CD4-positive, alpha-beta T cell treated with Interleukin-4 for 1 hour (primary cell): ENCODE data around the gene PPAT.
"Not testable (repeated sequence)": the region's sequence is repeated elsewhere in the genome, so short reads cannot be mapped to it uniquely, and the experiment has no call there.

Source experiments
- DNase-seq, 2 donors: peaks; one replicate each; pipeline ENCODE4 v3.0.0-alpha.2; 2020 to 2022

PPAT gene

DNA sequence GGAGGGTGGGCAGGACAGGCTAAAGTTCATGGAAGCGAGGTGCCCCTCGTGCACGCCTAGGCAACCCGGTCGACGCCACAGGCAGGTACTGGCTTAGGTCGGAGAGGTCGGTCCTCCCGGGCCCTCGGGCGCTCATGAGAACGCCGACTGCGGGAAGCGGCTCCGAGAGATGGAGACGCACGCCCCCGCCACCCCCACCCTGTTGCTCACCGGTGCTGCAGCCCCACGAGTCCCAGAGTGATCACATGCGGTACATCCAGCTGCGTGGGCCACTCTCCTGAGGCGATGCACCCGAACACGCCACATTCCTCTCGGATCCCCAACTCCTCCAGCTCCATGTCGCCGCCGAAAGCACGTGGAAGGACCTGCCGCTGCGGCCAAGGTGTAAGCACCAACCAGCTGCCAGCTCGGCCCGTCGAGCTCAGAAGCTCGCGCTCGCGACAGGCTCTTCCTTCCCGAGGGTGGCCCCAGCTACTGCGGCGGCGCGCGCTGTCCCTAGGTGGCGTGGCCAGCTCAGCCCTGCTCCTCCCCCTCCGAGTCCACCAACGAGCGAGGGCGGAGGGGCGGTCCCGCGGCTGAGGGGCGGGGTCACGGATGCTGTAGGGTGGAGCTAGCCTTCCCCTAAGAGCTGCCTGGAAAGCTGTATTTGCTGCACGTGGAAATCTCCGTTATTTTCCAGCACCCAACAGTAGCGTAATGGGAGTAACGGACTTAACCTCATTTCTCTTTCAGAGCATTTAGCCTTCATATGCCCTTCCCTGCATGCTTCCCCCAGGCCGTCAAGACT, at the start of gene PPAT:
PPAT (minus strand) TSS at position 476 of the 787 bp plus-strand sequence; CDS start at position 338, 138 bp downstream.
- peak; percentile 97 to 98 for DNase-seq

DNA sequence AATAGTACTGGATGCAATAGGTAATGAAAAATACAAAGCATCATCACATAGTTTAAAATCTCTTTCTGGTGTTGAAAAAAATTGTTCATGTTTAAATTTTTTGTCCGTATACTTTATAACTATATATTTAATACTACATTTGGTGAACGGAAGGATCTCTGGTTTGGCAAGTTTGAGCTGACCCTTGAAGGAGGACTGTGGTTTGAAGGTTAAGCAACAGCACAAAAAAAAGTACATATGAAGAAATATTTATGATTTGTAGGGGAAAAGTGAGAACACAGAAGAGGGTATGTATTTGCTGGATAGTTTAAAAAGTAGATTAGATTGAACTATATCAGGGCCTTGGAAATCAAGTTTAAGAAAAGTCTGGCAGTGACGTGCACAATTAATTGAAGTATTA, 45.3 kb upstream of the PPAT start:
- no peak for DNase-seq

DNA sequence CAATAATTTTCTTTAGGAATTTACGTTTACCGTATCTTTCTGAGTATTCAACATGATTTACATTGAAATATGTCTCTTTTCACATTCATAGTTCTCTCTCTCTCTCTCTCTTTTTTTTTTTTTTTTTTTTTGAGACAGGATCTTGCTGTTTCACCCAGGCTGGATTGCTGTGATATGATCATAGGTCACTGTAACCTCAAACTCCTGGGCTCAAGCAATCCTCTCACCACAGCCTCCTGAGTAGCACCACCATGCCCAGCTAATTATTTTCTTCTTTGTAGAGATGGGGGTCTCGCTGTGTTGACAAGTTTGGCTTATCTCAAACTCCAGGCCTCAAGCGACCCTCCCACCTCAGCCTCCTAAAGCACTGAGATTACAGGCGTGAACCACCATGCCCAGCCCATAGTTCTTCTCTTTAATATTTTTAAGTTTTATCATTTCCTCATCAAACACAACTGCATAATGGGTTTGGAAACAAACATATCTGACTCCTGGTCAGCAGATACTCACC, 41.8 kb upstream of the PPAT start:
- no peak for DNase-seq

DNA sequence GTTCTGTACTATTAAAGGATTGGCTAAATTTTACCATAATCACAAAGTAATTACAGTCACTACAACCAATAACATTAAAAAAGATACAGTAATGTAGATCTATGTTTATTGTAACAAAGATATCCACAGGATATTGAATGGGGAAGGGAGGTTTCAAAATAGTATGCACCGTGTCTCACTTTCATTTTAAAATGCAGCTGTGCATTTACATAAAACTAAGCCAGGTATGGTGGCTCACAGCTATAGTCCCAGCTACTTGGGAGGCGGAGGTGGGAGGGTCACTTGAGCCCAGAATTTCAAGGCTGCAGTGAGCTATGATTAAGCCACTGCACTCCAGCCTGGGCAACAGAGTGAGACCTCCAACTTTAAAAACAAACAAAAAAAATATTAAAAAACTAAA, 40.5 kb upstream of the PPAT start:
- no peak for DNase-seq

DNA sequence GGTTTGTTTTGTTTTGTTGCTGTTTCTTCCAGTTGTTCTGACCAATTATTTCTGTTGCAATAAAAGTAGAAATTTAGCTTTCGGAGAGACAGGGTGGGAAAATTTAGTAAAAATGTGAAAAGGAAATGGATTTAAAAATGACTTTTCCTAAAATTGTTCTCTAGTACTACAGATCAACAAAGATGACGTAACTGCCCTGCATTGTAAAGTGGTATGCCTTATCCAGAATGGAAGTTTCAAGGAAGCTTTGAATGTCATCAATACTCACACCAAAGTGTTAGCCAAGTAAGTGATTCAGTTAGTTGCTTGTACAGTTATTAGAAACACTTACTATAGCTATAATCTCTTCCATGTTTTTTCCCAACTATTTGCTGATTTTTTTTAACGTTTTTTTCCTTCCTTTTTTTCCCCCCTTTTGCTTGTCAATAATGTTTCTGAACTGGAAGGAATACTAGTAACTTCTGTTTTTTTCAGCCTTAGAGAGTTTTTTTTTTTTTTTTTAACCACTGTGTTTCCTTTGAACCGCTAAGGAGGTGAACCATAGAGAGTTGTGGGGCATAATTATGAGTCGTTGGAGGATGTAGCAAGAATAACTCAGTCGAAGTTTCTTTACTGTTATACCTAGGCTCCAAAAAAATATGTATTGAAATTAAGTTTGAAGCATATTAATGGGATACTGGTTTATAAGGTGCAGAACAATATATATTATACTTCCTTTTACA, 34.2 kb upstream of the PPAT start:
- DNase-seq, result peak in 1 of 2 donors; percentile 13

DNA sequence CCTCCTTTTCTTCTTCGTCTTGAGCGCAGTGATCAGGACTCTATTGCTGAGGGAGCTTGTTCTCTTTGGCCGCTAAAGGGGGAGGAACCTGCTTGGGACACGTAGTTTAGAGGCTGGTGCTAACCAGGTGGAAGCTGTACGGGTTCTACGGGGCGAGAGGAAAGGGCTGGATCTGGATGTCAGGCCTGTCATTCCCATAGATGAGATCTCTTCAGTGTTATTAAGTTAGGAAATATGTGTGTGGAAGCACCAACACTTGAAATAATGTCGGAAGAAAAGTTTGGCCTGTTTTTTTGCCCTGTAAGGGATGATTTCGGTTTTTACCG, 32.6 kb upstream of the PPAT start:
- DNase-seq, result peak in 1 of 2 donors; percentile 46

DNA sequence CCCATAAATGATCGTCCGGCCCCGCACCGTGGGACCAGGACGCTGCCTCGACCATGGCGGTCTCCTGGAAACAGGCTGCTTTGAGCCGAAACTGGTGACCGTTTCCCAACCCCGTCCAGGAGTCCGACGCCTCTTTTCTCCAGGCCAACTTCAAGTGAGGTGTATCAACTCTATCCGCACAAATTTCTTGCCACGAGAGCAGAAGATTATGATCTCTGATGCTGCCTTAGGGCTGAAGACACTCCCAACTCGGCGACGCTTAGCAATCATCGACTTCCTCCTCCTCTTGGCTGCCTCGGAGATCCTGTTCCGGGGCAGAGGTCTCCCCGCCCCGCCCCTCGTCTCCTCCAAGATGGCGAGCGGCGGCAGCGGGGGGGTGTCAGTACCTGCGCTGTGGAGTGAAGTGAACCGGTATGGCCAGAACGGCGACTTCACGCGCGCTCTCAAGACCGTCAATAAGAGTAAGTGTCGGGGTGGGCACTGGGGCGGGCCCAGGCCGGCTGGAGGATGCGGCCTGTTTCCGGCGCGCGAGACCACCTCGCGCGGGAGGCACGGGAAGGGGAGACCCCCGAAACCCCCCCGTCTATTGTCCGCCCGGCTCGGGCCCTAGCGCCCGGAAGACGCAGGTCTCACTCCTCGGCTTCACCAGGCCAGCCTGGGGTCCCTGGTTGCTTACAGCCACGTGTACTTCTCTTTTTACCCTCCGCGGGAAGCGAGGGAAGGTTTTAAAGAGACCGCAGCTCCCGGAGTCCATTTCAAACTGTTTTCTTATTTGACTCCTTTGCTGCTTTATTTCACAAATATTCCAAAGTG, 32.1 kb upstream of the PPAT start, which contains the start of gene SRP72:
SRP72 (plus strand) TSS at position 334 of the 813 bp plus-strand sequence; CDS start at position 353, 19 bp downstream.
- DNase-seq, result peak; percentile 91 to 92

DNA sequence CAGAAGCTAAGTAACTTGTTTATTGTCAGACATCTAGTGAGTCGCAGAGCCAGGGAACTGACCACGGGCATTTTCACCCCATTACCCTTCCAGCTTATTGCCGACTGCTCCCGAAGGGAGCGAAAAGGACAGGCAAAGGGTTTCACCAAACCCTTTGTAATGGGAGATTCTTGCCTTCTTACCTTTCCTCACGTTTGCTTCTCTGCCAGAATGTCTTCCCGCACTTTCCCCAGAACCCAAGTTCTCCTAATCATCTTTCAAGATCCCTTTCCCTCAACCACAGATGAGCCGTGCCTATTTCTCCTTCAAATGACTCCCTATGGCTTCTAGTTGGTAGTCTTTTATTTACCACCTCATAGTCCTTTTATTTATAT, 31.5 kb upstream of the PPAT start:
- no peak for DNase-seq

DNA sequence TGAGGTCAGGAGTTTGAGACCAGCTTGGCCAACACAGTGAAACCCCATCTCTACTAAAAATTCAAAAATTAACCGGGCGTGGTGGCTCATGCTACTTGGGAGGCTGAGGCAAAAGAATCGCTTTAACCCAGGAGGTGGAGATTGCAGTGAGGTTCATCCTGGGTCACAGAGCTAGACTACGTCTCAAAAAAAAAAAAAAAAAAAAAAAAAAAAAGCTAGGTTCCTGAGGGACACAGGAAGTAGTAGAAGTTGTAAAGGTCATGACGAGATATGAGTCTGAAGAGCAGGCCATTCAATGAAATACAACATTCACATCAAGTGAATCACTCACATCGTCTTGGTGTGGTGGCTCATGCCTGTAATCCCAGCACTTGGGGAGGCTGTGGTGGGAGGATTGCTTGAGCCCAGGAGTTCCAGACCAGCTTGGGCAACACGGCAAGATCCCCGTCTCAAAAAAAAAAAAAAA, 30.9 kb upstream of the PPAT start:
- peak in 1 of 2 donors; percentile 27 for DNase-seq

DNA sequence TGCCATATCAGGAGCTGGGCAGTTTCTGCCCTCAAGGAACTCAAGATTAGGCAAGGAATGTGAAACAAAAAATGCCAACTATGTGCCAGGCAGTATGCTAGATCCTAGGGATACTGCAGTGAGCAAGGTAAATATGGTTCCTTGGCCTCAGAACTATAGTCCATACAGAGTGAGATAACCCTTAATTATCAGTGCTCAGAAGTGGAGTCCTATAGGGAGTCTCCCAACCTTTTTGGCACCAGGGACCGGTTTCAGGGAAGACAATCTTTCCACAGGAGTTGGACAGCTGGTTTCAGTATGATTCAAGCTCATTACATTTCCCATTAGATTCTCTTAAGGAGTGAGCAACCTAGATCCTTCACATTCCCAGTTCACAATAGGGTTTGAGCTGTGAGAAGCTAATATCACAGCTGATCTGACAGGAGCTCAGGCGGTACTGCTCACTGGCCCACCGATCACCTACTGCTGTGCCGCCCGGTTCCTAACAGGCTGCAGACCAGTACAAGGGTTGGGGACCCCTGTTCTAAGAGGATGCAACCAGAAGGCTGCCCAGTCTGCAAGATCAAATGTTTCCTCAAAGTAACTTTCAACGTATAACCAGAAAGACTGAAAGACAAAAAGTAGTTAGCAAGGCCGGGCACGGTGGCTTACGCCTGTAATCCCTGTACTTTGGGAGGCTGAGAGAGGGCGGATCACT, 30.3 kb upstream of the PPAT start:
- DNase-seq, result no peak

DNA sequence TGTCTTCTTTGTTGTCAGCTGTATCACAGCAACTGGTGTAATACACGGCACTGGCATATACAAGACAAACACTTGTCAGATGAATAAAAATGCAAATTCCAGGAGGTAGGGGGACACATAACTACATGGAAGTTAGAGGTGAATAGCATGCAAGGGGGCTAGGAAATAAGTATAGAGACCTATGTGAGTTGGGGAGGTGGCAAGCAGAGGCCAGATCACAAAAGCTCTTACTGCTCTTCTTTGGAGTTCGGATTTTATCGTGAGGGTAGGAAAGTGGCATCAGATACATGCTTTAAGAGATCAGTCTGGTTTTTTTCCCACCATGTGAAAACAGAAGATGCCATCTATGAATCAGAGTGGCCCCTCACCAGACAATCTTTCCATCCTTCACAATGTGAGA, 29.2 kb upstream of the PPAT start:
- DNase-seq, result no peak

DNA sequence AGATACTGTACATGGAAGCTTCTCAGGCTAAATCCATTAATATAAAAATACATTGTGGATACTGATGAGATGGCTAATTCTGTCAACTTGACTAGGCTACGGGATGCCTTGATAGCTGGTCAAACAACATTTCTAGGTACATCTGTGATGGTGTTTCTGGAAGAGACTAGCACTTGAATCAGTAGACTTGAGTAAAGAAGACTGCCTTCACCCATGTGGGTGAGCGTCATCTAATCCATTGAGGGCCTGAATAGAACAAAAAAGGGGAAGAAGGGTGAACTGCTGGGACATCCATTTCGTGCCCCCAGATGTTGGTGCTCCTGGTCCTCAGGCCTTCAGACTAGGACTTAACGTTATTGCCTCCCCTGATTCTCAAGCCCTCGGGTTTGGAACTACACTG, 28.3 kb upstream of the PPAT start:
- DNase-seq, result no peak

DNA sequence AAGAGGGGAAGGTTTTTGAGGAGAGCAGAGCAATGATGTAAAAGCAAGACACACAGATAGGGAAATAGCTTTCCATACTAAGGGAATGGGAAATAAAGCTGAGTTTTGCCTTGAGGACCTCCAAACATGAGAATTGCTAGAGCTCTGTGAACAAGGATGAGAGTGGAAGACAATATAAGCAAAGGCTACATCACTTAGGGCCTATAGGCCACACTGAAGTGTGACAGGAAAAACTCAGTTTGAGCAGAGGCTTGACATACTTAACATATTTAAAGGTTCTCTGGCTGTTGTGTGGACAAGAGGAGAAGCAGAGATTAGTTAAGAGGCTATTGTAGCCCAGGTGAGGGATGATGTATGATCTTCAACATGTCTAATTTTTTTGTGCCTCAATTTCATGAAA, 26.7 kb upstream of the PPAT start:
- no peak for DNase-seq

DNA sequence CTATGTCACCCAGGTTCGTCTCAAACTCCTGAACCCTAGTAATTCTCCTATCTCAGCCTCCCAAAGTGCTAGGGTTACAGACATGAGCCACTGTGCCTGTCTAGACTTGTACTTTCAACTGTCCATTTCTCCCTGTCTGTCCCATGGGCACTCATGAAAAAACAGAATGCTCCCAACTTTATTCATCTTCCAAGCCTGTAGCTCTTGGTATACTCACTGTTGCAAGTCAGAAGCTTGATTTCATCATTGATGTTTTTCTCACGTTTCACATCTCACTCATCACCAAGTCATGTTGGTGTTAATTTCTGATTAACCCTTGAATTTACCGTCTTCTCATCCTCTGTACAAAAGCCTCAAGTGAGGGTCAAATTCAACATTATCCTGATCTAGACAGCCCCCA, 24.7 kb upstream of the PPAT start:
- no peak for DNase-seq

DNA sequence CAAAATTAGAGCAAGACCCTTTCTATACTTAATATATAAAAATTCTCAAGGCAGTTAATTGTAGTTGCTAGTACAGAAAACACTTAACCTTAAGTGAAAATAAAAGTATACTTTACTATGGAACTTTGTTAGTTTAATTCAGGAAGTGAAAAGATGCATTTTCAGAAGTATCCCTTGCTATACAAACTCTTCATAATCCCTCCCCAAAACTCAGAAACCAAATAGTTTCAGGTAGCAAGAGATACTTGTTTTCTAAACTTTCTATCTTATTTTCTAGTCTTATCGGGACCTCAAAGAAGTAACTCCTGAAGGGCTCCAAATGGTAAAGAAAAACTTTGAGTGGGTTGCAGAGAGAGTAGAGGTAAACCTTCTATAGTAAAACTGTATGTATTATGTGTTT, 14.9 kb upstream of the PPAT start:
- DNase-seq, result no peak

DNA sequence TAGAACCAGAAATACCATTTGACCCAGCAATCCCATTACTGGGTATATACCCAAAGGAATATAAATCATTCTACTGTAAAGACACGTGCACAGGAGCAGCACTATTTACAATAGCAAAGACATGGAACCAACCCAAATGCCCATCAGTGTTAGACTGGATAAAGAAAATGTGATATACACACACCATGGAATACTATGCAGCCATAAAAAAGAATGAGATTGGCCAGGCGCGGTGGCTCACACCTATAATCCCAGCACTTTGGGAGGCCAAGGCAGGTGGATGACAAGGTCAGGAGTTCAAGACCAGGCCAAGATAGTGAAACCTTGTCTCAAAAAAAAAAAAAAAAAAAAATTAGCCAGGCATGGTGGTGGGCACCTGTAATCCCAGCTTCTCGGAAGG, 14.1 kb upstream of the PPAT start:
- DNase-seq, result not testable (repeated sequence)

DNA sequence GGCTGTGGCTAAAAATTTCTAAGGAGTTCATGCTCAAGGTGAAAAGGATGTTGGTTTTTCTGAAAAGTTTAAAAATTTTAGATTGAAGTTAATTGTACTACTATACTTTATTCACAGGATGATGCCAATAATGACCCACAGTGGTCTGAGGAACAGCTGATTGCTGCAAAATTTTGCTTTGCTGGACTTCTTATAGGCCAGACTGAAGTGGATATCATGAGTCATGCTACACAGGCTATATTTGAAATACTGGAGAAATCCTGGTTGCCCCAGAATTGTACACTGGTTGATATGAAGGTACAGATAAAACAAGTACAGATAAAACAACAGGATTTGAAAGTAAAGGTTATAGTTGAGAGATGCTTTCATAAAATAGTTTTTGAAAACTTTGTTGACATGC, 12.9 kb upstream of the PPAT start:
- no peak for DNase-seq

DNA sequence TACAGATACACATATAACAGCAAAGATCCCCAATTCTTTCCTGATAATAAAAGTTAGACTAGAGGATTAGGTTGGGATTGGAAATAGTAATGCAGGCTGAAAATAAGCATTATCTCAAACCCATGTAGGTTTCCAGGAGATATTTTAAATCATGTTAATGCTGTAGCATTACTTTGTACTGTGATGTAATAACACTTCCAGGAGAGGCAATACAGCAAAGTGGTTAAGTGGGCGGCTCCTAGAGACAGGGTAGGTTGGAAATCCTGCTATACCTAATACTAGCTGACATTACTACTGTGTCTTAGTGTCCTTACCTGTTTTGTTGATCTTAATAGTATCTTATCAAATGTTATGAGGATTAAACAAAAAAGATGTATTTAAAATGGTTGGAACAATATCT, 10.3 kb upstream of the PPAT start:
- DNase-seq, result no peak

DNA sequence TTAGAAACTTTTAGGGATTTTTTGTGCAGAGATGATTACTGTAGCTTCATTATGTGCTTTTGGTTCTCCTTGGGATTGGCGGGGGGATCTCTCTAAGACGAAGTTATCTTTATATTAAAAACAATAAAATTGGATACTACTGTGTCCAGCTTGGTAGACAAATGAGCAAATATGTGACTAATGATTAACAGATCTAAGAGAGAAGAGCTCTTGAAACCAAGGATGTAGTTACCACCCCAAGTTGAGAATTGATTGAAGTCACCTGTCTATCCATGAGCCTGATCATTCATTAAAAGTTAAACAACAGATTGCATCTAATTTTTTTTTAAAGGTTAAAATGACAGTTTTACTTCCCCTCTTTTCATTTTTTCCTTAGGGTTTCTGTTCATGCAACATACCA, 9.3 kb upstream of the PPAT start:
- DNase-seq, result no peak

DNA sequence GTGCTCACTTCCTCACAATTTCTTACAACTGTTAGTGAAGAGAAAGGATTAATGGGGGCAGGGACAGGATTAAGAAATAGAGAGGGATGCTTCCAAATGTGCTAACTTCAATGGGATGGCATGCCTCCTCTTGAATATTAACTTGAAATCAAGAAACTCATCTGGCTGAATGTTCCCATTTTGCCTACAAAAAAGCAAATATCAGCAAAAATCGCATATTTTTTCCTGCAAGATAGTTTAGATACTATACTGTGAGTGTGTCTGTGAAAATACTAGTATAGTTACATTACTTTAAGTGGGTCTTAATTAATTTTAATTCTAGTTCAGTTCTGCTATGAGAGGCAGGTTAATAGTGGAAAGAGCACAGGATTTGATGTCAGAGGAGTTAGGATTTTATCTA, 5.6 kb upstream of the PPAT start:
- no peak for DNase-seq

DNA sequence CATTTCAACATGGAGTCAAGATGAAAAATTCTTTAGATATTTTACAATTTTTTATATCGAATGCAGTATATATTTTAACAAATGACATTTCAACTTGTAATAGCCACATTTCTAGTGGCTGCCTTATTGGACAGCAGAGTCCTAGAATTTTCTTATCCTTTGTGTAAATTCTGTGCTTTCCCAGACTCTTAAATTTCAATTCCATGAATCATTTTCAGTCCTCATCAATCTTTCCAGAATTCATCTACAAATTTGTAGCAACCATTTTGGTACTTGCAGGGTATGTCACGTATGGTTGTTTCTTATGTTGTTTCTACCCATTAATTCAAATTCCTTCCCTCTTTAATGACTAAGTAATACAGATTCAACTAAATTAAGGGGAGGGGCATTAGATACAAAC, 3.4 kb upstream of the PPAT start:
- DNase-seq, result no peak

DNA sequence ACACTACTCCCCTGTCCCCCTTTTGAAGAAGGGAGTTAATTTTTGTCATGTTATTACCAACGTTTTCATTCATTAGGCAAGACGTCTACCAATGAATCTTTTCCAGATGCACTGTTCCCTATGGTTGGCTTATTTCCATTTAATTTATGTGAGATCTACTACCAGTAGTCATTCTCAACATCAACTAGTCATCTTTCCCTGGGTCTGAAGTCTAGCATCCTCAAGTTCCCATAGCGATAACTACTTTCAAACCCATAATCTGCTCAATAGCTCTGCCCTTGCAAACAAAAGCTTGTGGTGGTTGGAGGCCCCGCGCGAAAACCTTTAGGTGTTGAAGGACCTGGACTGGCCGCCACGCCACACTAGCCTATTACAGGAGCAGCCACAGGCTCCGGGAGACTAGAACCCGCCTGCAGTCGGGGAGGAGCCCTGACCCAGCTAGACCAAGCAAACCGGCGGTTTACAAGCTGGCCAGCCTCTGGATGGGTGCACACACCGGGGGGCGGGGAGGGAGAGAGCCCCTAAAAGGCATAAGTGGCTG, 746 bp downstream of the PPAT start:
- DNase-seq, result peak in 1 of 2 donors; percentile 18
